ENCODE results near the gene CAT. TPM values are rescaled to one million over a fixed set of nuclear protein-coding genes. Genes with fewer than 3 reads are reported as not detected.

CAT gene
- total RNA-seq, 1 donor from 2014 or later = 292 TPM

- DNase-seq (ENCODE audit: low spot score) = no peak
Observed at GRCh38 chr11:34458525-34458924, 19.8 kb downstream of the CAT start.

DNA sequence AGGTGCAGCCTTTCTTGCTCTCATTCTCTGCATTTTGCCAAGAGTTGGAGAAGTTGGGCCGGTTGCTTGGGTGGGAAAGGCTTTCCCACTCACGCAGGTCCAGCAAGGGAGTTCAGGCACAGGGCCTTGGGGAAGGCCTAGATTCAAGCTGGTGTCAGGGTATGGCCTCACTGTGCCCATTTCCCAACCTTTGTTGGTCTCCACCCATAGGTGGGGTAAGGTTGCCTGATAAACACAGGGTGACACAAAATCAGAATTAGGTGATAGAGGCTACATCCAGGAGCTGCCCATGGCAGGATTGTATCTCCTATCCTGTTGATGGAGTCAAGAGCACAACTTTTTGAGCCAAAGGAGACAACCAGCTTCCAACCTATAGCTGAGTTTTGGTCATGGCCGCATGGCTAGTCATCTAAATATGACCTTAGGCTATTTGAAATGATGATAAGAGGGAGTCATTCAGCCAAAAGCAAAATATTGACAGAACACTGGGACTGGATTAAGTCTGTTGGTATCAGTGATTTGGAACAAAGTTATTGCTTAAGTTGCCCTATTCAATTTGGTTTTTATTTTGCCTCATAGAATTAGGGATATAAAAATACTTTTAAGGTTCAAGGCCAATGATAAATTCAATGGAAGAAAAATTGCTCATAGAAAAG lies 20.9 kb downstream of the CAT start:
- DNase-seq (ENCODE audit: low spot score) = no peak

DNA sequence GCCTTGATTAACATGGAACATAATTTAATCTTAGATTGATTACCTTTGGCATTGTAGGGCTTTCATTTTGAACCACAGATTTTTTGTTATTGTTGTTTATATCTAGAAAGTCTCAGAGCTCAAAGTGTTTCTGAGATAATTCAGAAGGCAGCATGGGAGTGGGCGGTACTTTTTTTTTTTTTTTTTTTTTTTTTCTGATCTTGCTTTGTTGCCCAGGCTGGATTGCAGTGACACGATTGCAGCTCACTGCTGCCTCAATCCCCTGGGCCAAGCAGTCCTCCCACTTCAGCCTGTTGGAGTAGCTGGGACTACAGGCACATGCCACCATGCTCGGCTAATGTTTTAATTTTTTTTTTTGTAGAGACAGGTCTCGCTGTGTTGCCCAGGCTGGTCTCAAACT lies 21.5 kb downstream of the CAT start:
- no peak for DNase-seq (ENCODE audit: low spot score)

DNA sequence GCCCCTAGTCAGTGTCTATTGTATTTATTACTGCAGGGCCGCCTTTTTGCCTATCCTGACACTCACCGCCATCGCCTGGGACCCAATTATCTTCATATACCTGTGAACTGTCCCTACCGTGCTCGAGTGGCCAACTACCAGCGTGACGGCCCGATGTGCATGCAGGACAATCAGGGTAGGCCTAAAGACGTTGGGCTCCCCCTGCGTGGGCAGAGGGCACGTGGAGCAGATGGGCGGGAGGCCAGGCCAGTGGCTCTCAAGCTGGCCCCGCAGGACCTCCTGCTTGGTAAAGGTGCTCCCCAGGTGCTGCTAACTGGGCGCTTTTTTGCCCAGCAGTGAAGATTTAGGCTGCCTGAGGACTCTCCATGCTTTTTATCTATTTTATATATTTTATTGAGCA lies 22.5 kb downstream of the CAT start:
- DNase-seq (ENCODE audit: low spot score) = no peak

- no peak for DNase-seq (ENCODE audit: low spot score)
Observed at GRCh38 chr11:34464591-34465051, 25.9 kb downstream of the CAT start.

DNA sequence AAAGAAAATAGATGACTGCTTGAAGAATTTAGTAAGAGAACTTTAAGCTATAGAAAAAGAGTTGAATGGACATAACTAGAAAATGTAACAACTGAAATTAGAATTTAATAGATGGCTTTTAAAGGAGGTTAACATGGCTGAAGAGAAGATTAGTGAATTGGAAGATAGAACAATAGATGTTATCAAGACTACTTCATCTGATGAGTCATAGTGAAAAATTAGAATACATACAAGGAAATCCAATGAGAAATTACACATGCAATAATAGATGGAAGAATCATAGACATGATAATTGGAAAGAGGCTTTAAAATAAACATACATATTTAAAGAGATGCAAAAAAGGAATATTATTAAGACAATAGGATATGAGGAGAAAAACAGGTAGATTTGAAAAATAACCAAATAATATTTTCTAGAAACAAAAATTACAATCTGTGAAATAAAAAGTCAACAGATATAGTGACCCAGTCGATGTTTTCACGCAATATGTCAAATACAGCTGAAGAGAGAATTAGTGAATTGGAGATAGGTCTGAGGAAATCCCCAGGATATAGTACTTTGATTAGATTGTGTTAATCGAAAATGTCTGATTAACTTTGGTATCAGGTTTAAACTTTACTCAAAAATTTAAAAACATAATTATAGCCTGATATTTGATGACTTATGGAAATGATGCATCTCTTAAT lies 28.2 kb downstream of the CAT start:
- DNase-seq (ENCODE audit: low spot score) = no peak

- no peak for DNase-seq (ENCODE audit: low spot score)
Observed at GRCh38 chr11:34468209-34468841, 29.6 kb downstream of the CAT start.

- no peak for DNase-seq (ENCODE audit: low spot score)
Observed at GRCh38 chr11:34473603-34474169, 35.0 kb downstream of the CAT start.

- DNase-seq (ENCODE audit: low spot score) = no peak
Observed at GRCh38 chr11:34475656-34476055, 36.9 kb downstream of the CAT start.

DNA sequence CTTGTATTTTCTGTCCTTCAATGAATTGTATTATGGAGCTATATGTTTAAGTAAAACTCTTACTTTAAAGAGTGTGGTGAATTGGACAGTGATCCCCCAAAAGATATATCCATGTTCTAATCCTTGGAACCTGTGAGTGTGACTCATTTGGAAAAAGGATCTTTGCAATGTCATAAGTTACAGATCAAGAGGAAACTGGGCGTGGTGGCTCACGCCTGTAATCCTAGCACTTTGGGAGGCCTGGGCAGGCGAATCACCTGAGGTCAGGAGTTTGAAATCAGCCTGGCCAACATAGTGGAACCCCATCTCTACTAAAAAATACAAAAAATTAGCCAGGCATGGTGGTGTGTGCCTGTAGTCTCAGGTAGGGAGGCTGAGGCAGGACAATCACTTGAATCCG lies 38.1 kb downstream of the CAT start:
- DNase-seq (ENCODE audit: low spot score) = no peak

DNA sequence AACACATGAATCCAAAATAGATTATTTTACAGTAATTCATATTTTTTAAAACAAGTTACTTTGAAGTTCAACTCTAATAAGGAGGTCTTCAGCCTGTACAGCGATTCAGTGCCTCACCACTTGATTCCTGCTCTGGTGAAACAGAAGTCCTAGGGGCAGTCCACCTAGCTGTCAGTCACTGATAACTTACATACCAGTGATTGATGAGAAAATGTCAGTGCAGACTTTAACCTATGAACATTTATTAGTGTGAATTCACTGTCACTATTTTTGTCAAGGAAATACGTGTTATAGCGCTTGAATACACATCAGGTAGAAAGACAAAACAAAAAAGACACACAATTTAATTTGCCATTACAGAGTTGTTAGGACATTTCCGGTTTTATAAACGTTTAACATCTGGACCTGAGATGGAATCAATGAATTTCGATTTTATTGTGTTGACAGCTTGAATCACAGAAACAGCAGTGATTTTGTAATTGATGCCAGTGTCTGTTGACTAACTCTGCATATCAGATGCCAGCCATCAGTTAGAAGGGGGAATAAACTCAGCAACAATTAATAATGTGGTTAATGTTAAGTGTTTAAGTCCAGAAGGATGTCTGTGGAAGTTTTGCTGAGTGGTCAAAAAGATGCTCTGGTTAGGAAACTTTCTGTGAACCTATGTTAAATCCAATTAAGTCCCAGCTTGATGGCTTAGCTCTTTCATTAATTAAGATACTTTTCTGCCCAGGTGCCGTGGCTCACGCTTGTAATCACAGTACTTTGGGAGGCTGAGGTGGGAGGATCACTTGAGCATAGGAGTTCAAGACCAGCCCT lies 40.3 kb downstream of the CAT start:
- DNase-seq (ENCODE audit: low spot score) = no peak

DNA sequence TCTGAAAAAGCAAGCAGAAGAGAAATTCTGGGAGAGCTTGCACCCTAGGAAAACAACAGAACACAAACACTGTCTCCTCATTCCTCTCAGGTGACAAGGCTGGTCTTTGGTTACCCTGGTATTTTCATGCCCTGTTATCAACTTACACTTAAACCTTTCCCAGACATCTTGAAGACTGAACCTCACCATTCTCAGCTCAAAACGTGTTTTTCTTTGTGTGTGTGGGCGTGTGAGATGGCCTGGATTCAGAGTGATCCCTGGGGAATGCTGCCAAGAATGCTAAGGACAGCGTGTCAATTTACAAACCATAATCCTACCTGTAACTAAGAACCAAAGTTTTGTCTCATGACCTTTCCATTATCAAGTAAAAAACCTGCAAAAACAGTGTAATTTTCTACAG lies 41.6 kb downstream of the CAT start:
- DNase-seq (ENCODE audit: low spot score) = no peak

GRCh38 chr11:34481307-34481706 lies 42.6 kb downstream of the CAT start:
- no peak for DNase-seq (ENCODE audit: low spot score)

- no peak for DNase-seq (ENCODE audit: low spot score)
Observed at GRCh38 chr11:34483106-34483874, 44.6 kb downstream of the CAT start.

DNA sequence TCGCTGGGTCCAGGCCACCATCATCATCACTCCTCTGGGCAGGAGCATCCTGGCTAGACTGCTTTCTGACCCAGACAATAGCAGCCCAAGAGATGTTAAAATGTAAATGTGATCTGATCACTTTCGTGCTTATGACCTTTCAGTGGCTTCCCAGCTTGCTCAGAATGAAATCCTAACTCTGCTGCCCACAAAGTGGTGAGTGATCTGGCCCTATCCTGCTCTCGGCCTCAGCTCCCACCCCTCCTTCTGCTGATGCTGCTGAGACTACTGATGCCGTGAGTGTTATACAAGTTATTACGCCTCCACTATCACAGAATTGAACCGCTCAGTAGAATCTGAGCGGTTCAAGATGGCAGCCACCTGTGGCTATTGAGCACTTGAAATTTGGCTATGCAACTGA lies 48.7 kb downstream of the CAT start:
- DNase-seq (ENCODE audit: low spot score) = no peak

DNA sequence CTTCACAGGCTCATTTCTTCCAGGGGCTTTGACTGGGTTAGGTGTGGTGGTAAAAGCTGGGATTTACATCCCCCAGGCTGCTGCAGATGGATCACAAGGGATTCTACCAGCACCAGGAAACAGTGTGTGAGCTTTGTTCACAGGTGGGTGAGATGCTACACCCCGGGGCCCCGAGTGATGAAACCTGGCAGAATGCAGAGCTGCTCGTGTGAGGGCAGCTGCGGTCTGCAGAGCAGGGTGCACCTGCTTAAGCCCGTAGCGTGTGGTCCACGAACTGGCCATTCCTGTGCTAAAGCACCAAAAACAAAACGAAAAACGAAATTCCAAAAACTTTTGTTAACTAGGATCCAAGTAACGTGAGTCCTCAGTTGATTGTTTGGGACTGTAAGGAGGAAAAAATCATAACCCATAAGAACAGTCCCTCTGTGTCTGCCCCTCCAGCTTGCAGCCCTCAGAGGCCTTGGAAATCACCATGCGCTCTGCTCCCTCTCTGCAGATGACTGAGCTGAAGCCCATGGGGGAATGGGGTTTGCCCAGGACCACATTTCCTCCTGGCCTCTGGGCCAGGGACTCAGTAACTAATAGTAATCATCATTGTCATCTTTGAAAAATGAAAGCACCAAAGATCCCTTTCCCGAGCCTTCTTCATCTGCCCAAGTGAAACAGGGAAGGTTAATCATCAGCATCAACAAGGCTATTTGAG lies 50.3 kb downstream of the CAT start:
- no peak for DNase-seq (ENCODE audit: low spot score)

DNA sequence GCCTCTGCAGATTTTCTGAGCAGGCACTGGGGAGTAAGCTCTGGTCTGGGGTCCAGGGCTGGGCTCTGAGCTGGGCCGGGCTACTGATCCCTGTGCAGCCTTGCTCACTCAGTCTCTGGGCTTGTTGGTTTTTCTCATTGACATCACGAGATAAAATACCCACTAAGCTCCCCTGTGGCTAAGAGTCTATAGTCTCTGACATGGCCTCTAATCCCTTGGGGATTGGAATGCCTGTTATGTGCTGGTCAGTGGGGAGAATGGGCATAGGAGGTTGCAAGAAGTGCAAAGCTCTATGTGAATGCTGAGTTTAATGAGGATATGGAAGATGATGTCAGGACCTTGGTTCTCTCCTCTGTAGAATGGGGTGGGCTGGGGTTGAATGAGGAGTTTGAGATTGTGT lies 51.6 kb downstream of the CAT start:
- no peak for DNase-seq (ENCODE audit: low spot score)

DNA sequence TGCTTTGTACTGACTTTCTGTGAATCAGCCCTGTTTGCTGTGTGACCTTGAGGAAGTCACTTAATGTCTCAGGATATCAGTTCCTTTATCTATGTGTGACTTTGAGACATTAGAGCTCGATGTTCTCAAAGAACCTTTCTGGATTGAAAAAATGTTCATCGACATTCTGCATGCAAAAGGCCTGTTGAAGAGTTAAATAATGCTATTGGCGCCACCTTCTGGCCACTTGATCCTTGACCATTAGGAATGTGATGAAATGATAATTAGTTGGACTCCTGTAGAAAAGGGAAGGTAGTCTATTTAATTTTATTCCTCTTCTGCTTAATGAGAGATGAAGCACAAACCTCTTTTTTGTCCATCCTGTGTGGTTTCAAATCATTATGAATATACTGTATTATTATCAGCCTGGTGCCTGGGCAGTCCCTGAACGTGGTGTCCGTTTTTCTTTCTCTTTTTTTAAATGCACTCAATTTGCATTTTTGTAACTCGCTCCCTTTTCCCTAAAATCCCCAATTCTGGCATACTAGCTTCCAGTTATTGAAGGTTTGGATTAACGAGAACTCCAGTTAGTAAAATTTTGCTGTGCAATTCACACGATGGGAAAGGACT lies 54.2 kb downstream of the CAT start:
- no peak for DNase-seq (ENCODE audit: low spot score)

DNA sequence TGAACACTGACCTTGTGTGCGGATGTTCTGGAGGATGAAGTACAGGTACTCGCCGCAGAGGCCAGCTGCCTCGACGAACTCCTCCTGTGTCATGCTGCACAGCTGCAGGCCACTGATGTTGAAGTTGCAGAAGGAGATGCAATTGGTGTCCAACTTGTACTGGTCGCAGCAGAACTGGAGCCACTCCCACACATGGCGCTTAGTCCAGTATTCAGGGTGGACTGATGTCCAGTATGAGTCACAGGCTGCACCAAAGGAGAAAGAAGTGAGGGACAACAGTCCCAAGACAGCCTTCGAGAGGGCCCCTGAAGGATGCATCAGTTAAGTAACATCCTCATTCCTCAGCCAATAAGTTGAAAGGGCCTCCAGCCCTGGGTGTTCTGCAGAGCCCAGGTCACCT lies 54.7 kb downstream of the CAT start:
- no peak for DNase-seq (ENCODE audit: low spot score)
